H1 (cell line): ENCODE measurements around the gene PLP2. TPM values are rescaled to one million over a fixed set of nuclear protein-coding genes. Genes with fewer than 3 reads are reported as not detected.

Source experiments
- CTCF ChIA-PET: fragments of 300-600 bp; sonication (Branson Sonifier 250); formaldehyde crosslinking; loops from one replicate; lab custom pipeline; 2021; ENCODE audit not compliant: partially characterized antibody; lab: Charles Lee
- POLR2A ChIA-PET: fragments of 300-600 bp; sonication (Branson Sonifier 250); formaldehyde crosslinking; loops from one replicate; lab custom pipeline; 2021; ENCODE audit warnings: inconsistent platforms; ENCODE audit not compliant: partially characterized antibody; lab: Charles Lee
- DNase-seq, 2 experiments: peaks; one replicate each; pipeline versions ENCODE4 v3.0.0 to v3.0.0-alpha.2; 2010 to 2022; ENCODE audit warnings: low spot score in 2 of 2, low read depth in 1 of 2, mixed read lengths in 1 of 2
- FAIRE-seq: peaks from 2 replicates; lab custom pipeline; 2011; peaks lifted over from hg19 to GRCh38; lab: Jason Lieb, UNC
- H2AFZ ChIP-seq: 2 replicates; pipeline ENCODE4 v1.8.1; 2012; ENCODE audit warnings: low read length, inconsistent platforms
- H2AK5ac ChIP-seq: 2 replicates; pipeline ENCODE4 v1.6.1; 2013; ENCODE audit warnings: low read depth, low read length
- H2BK120ac ChIP-seq: replicated peaks from 2 replicates; pipeline ENCODE3; 2013; ENCODE audit warnings: low read depth, low read length, inconsistent platforms
- H2BK12ac ChIP-seq: 2 replicates; pipeline ENCODE4 v1.6.1; 2013; ENCODE audit warnings: low read depth, low read length
- H2BK15ac ChIP-seq: 2 replicates; pipeline ENCODE4 v1.6.1; 2013; ENCODE audit warnings: low read length
- H2BK20ac ChIP-seq: 2 replicates; pipeline ENCODE4 v1.6.1; 2013; ENCODE audit warnings: low read length
- H2BK5ac ChIP-seq: 2 replicates; pipeline ENCODE4 v1.6.1; 2013; ENCODE audit warnings: low read depth, low read length
- H3K14ac ChIP-seq: 2 replicates; pipeline ENCODE4 v1.6.1; 2013; ENCODE audit warnings: inconsistent platforms; ENCODE audit not compliant: insufficient read length
- H3K18ac ChIP-seq: 2 replicates; pipeline ENCODE4 v1.6.1; 2013; ENCODE audit warnings: low read length; ENCODE audit errors: extremely low read depth
- H3K23ac ChIP-seq: 2 replicates; pipeline ENCODE4 v1.6.1; 2013; ENCODE audit warnings: inconsistent platforms; ENCODE audit not compliant: insufficient read length
- H3K23me2 ChIP-seq: 2 replicates; pipeline ENCODE4 v1.6.1; 2013; ENCODE audit warnings: low read depth, low read length
- H3K27ac ChIP-seq: 2 replicates; pipeline ENCODE4 v1.6.1; 2011; ENCODE audit warnings: low read depth, low read length, inconsistent platforms
- H3K27me3 ChIP-seq, 4 experiments: replicated peaks in 1 of 4; 1 replicate in 1 of 4; 2 replicates in 3 of 4; pipeline versions ENCODE4 v1.6.1 to v1.8.1; 2011 to 2013; ENCODE audit warnings: low read length in 3 of 4, mild to moderate bottlenecking in 3 of 4, inconsistent platforms in 2 of 4, mixed read lengths in 2 of 4, moderate library complexity in 1 of 4; ENCODE audit not compliant: control insufficient read depth in 3 of 4, insufficient read depth in 3 of 4; ENCODE audit errors: extremely low read depth in 1 of 4
- H3K36me3 ChIP-seq, 4 experiments: 2 replicates each; pipeline versions ENCODE4 v1.6.1 to v1.8.1; 2011 to 2013; ENCODE audit warnings: mild to moderate bottlenecking in 4 of 4, low read length in 3 of 4, moderate library complexity in 2 of 4, control low read depth in 1 of 4, inconsistent platforms in 1 of 4; ENCODE audit not compliant: insufficient read depth in 4 of 4, control insufficient read depth in 2 of 4
- H3K4ac ChIP-seq: replicated peaks from 2 replicates; pipeline ENCODE3; 2013; ENCODE audit warnings: low read length, low read depth, mixed read lengths, inconsistent platforms; ENCODE audit not compliant: insufficient read length
- H3K4me1 ChIP-seq, 4 experiments: replicated peaks in 1 of 4; 1 replicate in 1 of 4; 2 replicates in 3 of 4; pipeline versions ENCODE4 v1.6.1 to v1.8.1; 2011 to 2013; ENCODE audit warnings: low read length in 3 of 4, inconsistent platforms in 2 of 4, mixed read lengths in 1 of 4; ENCODE audit not compliant: insufficient read depth in 4 of 4, control insufficient read depth in 3 of 4
- H3K4me2 ChIP-seq, 2 experiments: 2 replicates each; pipeline versions ENCODE4 v1.6.1 to v1.8.1; 2011 to 2013; ENCODE audit warnings: low read depth in 2 of 2, low read length in 2 of 2, control low read depth in 1 of 2, inconsistent platforms in 1 of 2, mild to moderate bottlenecking in 1 of 2; ENCODE audit not compliant: insufficient read depth in 1 of 2
- H3K4me3 ChIP-seq, 4 experiments: fragments of 200-600, 300-600 bp in 1 of 4; sonication (generic), shearing (Covaris generic), sonication (Bioruptor Twin) in 1 of 4; 2 replicates each; pipeline versions ENCODE4 v1.5.1 to v1.8.1; 2011 to 2016; ENCODE audit warnings: low read length in 4 of 4, low read depth in 3 of 4, control low read depth in 2 of 4, inconsistent platforms in 2 of 4, mild to moderate bottlenecking in 2 of 4, mixed read lengths in 1 of 4, moderate library complexity in 1 of 4; ENCODE audit not compliant: insufficient read depth in 2 of 4; ENCODE audit errors: extremely low read depth in 1 of 4
- H3K56ac ChIP-seq: replicated peaks from 2 replicates; pipeline ENCODE3; 2013; ENCODE audit warnings: low read depth, mild to moderate bottlenecking, mixed read lengths, low read length, inconsistent platforms; ENCODE audit not compliant: insufficient read length
- H3K79me1 ChIP-seq: 2 replicates; pipeline ENCODE4 v1.6.1; 2013; ENCODE audit warnings: low read depth, low read length, control low read depth
- H3K79me2 ChIP-seq, 2 experiments: 2 replicates each; pipeline versions ENCODE4 v1.6.1 to v1.8.1; 2012 to 2013; ENCODE audit warnings: low read length in 2 of 2, mild to moderate bottlenecking in 2 of 2, inconsistent platforms in 1 of 2; ENCODE audit not compliant: insufficient read depth in 2 of 2, control insufficient read depth in 1 of 2
- H3K9ac ChIP-seq, 4 experiments: replicated peaks in 1 of 4; 1 replicate in 1 of 4; 2 replicates in 3 of 4; pipeline versions ENCODE4 v1.6.1 to v1.8.1; 2011 to 2013; ENCODE audit warnings: low read depth in 3 of 4, low read length in 3 of 4, control low read depth in 2 of 4, mild to moderate bottlenecking in 2 of 4, moderate library complexity in 2 of 4, inconsistent platforms in 1 of 4; ENCODE audit errors: extremely low read depth in 1 of 4
- H3K9me3 ChIP-seq, 2 experiments: 2 replicates each; pipeline versions ENCODE4 v1.6.1 to v1.8.1; 2012 to 2013; ENCODE audit warnings: mild to moderate bottlenecking in 2 of 2, moderate library complexity in 2 of 2, control low read depth in 1 of 2, inconsistent platforms in 1 of 2, low read depth in 1 of 2, low read length in 1 of 2, mixed read lengths in 1 of 2; ENCODE audit not compliant: insufficient read depth in 2 of 2
- H4K20me1 ChIP-seq, 2 experiments: replicated peaks in 1 of 2; 2 replicates each; pipeline versions ENCODE3 to v1.8.1; 2011 to 2013; ENCODE audit warnings: inconsistent platforms in 2 of 2, low read length in 2 of 2, mild to moderate bottlenecking in 1 of 2; ENCODE audit not compliant: insufficient read depth in 2 of 2, control insufficient read depth in 1 of 2
- H4K5ac ChIP-seq: 2 replicates; pipeline ENCODE4 v1.6.1; 2013; ENCODE audit warnings: low read length, low read depth, mixed read lengths, inconsistent platforms; ENCODE audit not compliant: insufficient read length
- H4K8ac ChIP-seq: 2 replicates; pipeline ENCODE4 v1.8.0; 2013; ENCODE audit warnings: mild to moderate bottlenecking, moderate library complexity, low read length, inconsistent platforms; ENCODE audit not compliant: insufficient read depth; ENCODE audit errors: extremely low read depth
- H4K91ac ChIP-seq: replicated peaks from 2 replicates; pipeline ENCODE3; 2013; ENCODE audit warnings: low read length, mixed read lengths, inconsistent platforms; ENCODE audit not compliant: insufficient read length
- BCL11A ChIP-seq, 2 experiments: IDR thresholded peaks; one replicate each; pipeline ENCODE4 v1.6.1; 2011; ENCODE audit warnings: low read depth in 2 of 2, low read length in 2 of 2, mild to moderate bottlenecking in 2 of 2
- EGR1 ChIP-seq: IDR thresholded peaks from 2 replicates; pipeline ENCODE4 v1.6.1; 2011; ENCODE audit warnings: low read depth, low read length, borderline replicate concordance
- JUN ChIP-seq: IDR thresholded peaks from 2 replicates; pipeline ENCODE4 v1.6.1; 2011; ENCODE audit warnings: low read depth, mild to moderate bottlenecking, improper control_type of control experiment, low read length
- JUND ChIP-seq: IDR thresholded peaks from 2 replicates; pipeline ENCODE4 v1.6.1; 2011; ENCODE audit warnings: mild to moderate bottlenecking, improper control_type of control experiment, low read length
- MAFK ChIP-seq: IDR thresholded peaks from 2 replicates; pipeline ENCODE4 v1.6.1; 2012; ENCODE audit warnings: low read depth, mild to moderate bottlenecking, improper control_type of control experiment, low read length
- RAD21 ChIP-seq, 2 experiments: IDR thresholded peaks in 1 of 2; conservative IDR thresholded peaks in 1 of 2; 2 replicates each; pipeline ENCODE4 v1.6.1; 2011; ENCODE audit warnings: low read depth in 2 of 2, low read length in 2 of 2, improper control_type of control experiment in 1 of 2, inconsistent platforms in 1 of 2, mild to moderate bottlenecking in 1 of 2, moderate library complexity in 1 of 2
- SIRT6 ChIP-seq: IDR thresholded peaks from one replicate; pipeline ENCODE4 v1.7.1; 2012; ENCODE audit warnings: low read length, inconsistent platforms
- TAF7 ChIP-seq: optimal IDR thresholded peaks from 2 replicates; pipeline ENCODE3; 2011; ENCODE audit warnings: low read depth, mild to moderate bottlenecking, inconsistent platforms, low read length, moderate library complexity, borderline replicate concordance
- WGBS, 2 experiments: shearing (Covaris generic) in 1 of 2; methylation state at CpG; one replicate each; pipeline versions ENCODE4 v1.1.6 to v1.1.7; 2013 to 2015; ENCODE audit warnings: low lambda C conversion rate in 2 of 2, mixed read lengths in 2 of 2, inconsistent platforms in 1 of 2, low coverage in 1 of 2, missing lambda C conversion rate in 1 of 2; ENCODE audit not compliant: insufficient replicate concordance in 2 of 2, insufficient coverage in 1 of 2, insufficient read length in 1 of 2; ENCODE audit errors: extremely low coverage in 1 of 2, missing lambda C conversion rate in 1 of 2; 5-methylcytosine and 5-hydroxymethylcytosine counted together
- polyA plus RNA-seq, 7 experiments: library from polyadenylated mRNA; depleted of rRNA in 3 of 7; stranded (reverse) in 5 of 7; unstranded in 2 of 7; fragments of >200 nt in 5 of 7; fragments of 200-250 nt in 2 of 7; gene quantifications; 1 replicate in 5 of 7; 2 replicates in 1 of 7; 4 replicates in 1 of 7; pipeline versions ENCODE4 v1.2.1 to v1.2.3, GENCODE V29; 2011 to 2013; ENCODE audit warnings: missing spikeins in 2 of 7, mixed read lengths in 2 of 7
- total RNA-seq: library from RNA; stranded (reverse); fragmentation: NEBNext Ultra II Directional; extraction: Animal tissue kit (Norgen Biotek cat#: 25700); gene quantifications from 2 replicates; pipeline ENCODE4 v1.2.1, GENCODE V29; 2021
- TF ChIP-seq, protein P1 (sequence below): IDR thresholded peaks from 2 replicates; pipeline ENCODE4 v1.6.1; 2012; ENCODE audit warnings: inconsistent platforms

The PLP2 gene
- total and polyA plus RNA-seq, 2 of the 8 experiments (the other 6 are each of a cell fraction or from before 2014, with no cell fraction given), result 10.3 to 23.4 TPM

DNA sequence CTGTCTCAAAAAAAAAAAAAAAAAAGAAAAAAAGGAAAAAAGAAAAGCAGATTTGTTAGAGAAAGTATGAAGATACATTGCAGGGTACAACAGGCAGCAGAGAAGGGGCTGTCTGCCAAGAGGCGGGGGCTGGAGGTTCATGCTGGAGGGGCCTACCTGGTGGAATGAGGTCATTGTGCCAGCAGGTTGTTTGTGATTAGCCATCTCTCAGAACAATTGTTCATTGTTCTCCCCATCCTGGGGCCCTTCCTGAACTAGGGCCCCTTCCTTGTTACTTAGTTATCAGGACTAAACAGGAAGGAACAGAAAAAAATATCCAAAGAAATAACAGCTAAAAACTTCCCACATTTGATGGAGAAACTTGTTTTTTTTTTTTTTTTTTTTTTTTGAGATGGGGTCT lies 34.2 kb upstream of the PLP2 start:
- CTCF ChIA-PET, result interaction anchor here (0.6 kb wide), 1 partner anchor 191 kb away, joined by 3 read pairs; no protein-coding TSS in a partner anchor
- no peak for TF ChIP-seq EGR1
- no peak for TF ChIP-seq RAD21 (IDR thresholded peaks at IDR 0.05 in 1 of 2, conservative IDR thresholded peaks at IDR 0.05 in 1 of 2; ENCODE audit: low read depth in 2 of 2, low read length in 2 of 2)
- TF ChIP-seq MAFK, result no peak
- no peak for TF ChIP-seq SIRT6
- no peak for TF ChIP-seq BCL11A (IDR thresholded peaks at IDR 0.05; ENCODE audit: low read depth in 2 of 2, low read length in 2 of 2)
- no peak for TF ChIP-seq TAF7
- TF ChIP-seq JUN, result no peak
- TF ChIP-seq JUND, result no peak
- TF ChIP-seq, protein P1, sequence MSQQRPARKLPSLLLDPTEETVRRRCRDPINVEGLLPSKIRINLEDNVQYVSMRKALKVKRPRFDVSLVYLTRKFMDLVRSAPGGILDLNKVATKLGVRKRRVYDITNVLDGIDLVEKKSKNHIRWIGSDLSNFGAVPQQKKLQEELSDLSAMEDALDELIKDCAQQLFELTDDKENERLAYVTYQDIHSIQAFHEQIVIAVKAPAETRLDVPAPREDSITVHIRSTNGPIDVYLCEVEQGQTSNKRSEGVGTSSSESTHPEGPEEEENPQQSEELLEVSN, result no peak
- no peaks in the 10 kb centered on the region for H4K20me1 ChIP-seq
- no CpG with 5 or more reads among the region's 1 CpG for WGBS, 2 experiments
- H3K27ac ChIP-seq, result no peak overlapping the region
- no peak overlapping the region for H4K8ac ChIP-seq
- H3K18ac ChIP-seq, result no peak overlapping the region
- no peak overlapping the region for H3K4me2 ChIP-seq
- no peak overlapping the region for H3K56ac ChIP-seq
- POLR2A ChIA-PET, result no interaction called here
- no peak overlapping the region for H2BK120ac ChIP-seq
- H3K9ac ChIP-seq, result no peak overlapping the region
- no peaks in the 10 kb centered on the region for H3K36me3 ChIP-seq
- H2BK20ac ChIP-seq, result no peak overlapping the region
- H3K23ac ChIP-seq, result no peak overlapping the region
- no peak overlapping the region for H2BK5ac ChIP-seq
- no peak overlapping the region for H3K14ac ChIP-seq
- H4K91ac ChIP-seq, result no peak overlapping the region
- FAIRE-seq (no peak), DNase-seq (no peak)
- no peak overlapping the region for H2BK15ac ChIP-seq
- H3K4me3 ChIP-seq, result no peak overlapping the region
- H2AFZ ChIP-seq, result no peak overlapping the region
- no peak overlapping the region for H2BK12ac ChIP-seq
- H3K4ac ChIP-seq, result no peak overlapping the region
- H3K4me1 ChIP-seq, result no peaks in the 10 kb centered on the region
- H3K79me2 ChIP-seq, result no peaks in the 10 kb centered on the region
- H3K23me2 ChIP-seq, result no peaks in the 10 kb centered on the region
- H2AK5ac ChIP-seq, result no peak overlapping the region
- no peaks in the 10 kb centered on the region for H3K9me3 ChIP-seq
- H3K27me3 ChIP-seq, result no peaks in the 10 kb centered on the region
- no peaks in the 10 kb centered on the region for H3K79me1 ChIP-seq
- no peak overlapping the region for H4K5ac ChIP-seq
